HFF-Myc (cell line): ENCODE results near the gene FAT4.

ENCODE experiments used
- DNase-seq: peaks from one replicate; pipeline ENCODE4 v3.0.0-alpha.2; 2011; ENCODE audit warnings: low read depth; ENCODE audit errors: extremely low read depth
- H3K4me3 ChIP-seq: replicated peaks from 2 replicates; pipeline ENCODE4 v1.5.1; 2011; ENCODE audit warnings: low read depth, mild to moderate bottlenecking, control low read depth, low read length
- CTCF ChIP-seq: IDR thresholded peaks from 2 replicates; pipeline ENCODE4 v1.5.1; 2012; ENCODE audit warnings: mild to moderate bottlenecking, low read depth, low read length, control low read depth; ENCODE audit errors: missing control alignments

Gene FAT4

GRCh38 chr4:125350470-125351135 lies 35.8 kb downstream of the FAT4 start:
- no peak for DNase-seq
- H3K4me3 ChIP-seq = no peak overlapping the region
- no peak for TF ChIP-seq CTCF

GRCh38 chr4:125352521-125352920 lies 37.8 kb downstream of the FAT4 start:
- no peak overlapping the region for H3K4me3 ChIP-seq
- DNase-seq = no peak
- TF ChIP-seq CTCF = no peak

- TF ChIP-seq CTCF = no peak
- no peak overlapping the region for H3K4me3 ChIP-seq
- DNase-seq = no peak
Observed at GRCh38 chr4:125353131-125353530, 38.4 kb downstream of the FAT4 start.

GRCh38 chr4:125355791-125356190 lies 41.0 kb downstream of the FAT4 start:
- no peak for TF ChIP-seq CTCF
- no peak overlapping the region for H3K4me3 ChIP-seq
- no peak for DNase-seq

- DNase-seq = no peak
Observed at GRCh38 chr4:125357675-125358074, 42.9 kb downstream of the FAT4 start.

GRCh38 chr4:125358453-125358852 lies 43.7 kb downstream of the FAT4 start:
- TF ChIP-seq CTCF = no peak
- H3K4me3 ChIP-seq = no peak overlapping the region
- DNase-seq = no peak

More at GRCh38 chr4:125357675-125358074, 42.9 kb downstream of the FAT4 start:
- no peak overlapping the region for H3K4me3 ChIP-seq
- TF ChIP-seq CTCF = no peak

- no peak overlapping the region for H3K4me3 ChIP-seq
- TF ChIP-seq CTCF = no peak
- no peak for DNase-seq
Observed at GRCh38 chr4:125359363-125359762, 44.6 kb downstream of the FAT4 start.
